B cell (primary cell): Measurements from ENCODE around the gene RCAN3. TPM values are rescaled to one million over a fixed set of nuclear protein-coding genes. Genes with fewer than 3 reads are reported as not detected.

Source experiments
- ATAC-seq: fragments of 200-7000 bp; cut with Tn5 transposase; one replicate; pipeline ENCODE4 v1.10.0; 2021; ENCODE audit warnings: low read depth, mild to moderate bottlenecking, moderate number of reproducible peaks, moderate library complexity
- CTCF ChIA-PET: fragments of 350-600 bp; sonication (Branson Sonifier 250); formaldehyde crosslinking; loops from one replicate; lab custom pipeline; 2021; ENCODE audit warnings: antibody characterized with exemption, inconsistent platforms; lab: Charles Lee
- POLR2A ChIA-PET: fragments of 350-600 bp; sonication (Branson Sonifier 250); formaldehyde crosslinking; loops from one replicate; lab custom pipeline; 2021; ENCODE audit warnings: antibody characterized with exemption; lab: Charles Lee
- DNase-seq: peaks from one replicate; pipeline ENCODE4 v3.0.0; 2013
- H2AFZ ChIP-seq: 2 replicates; pipeline ENCODE4 v1.6.1; 2012; ENCODE audit warnings: mild to moderate bottlenecking, low read depth, low read length; ENCODE audit not compliant: insufficient read depth, poor library complexity, severe bottlenecking
- H3K27ac ChIP-seq, 2 donors: 1 replicate in 1 of 2; 2 replicates in 1 of 2; pipeline ENCODE4 v1.5.1; 2012 to 2013; ENCODE audit warnings: low read length in 2 of 2, mild to moderate bottlenecking in 2 of 2, moderate library complexity in 1 of 2
- H3K27me3 ChIP-seq, 4 experiments: fragments of 200-600 bp in 1 of 4; sonication (generic) in 1 of 4; replicated peaks in 1 of 4; 1 replicate in 2 of 4; 2 replicates in 2 of 4; pipeline versions ENCODE4 v1.6.1 to v1.7.0; 2013 to 2016; ENCODE audit warnings: low read length in 3 of 4, mild to moderate bottlenecking in 2 of 4, mixed read lengths in 1 of 4, moderate library complexity in 1 of 4; ENCODE audit not compliant: insufficient read depth in 4 of 4, control insufficient read depth in 3 of 4; ENCODE audit errors: control extremely low read depth in 1 of 4
- H3K36me3 ChIP-seq, 2 experiments: replicated peaks in 1 of 2; 1 replicate in 1 of 2; 2 replicates in 1 of 2; pipeline versions ENCODE4 v1.6.1 to v1.7.1; 2013; ENCODE audit warnings: low read length in 1 of 2; ENCODE audit not compliant: insufficient read depth in 2 of 2, control insufficient read depth in 1 of 2; ENCODE audit errors: control extremely low read depth in 1 of 2, extremely low read depth in 1 of 2
- H3K4me1 ChIP-seq, 2 donors: fragments of 200-600 bp in 1 of 2; sonication (generic) in 1 of 2; 1 replicate in 1 of 2; 2 replicates in 1 of 2; pipeline versions ENCODE4 v1.5.1 to v1.6.1; 2013 to 2017; ENCODE audit warnings: low read length in 2 of 2; ENCODE audit not compliant: control insufficient read depth in 2 of 2, insufficient read depth in 2 of 2
- H3K4me2 ChIP-seq: replicated peaks from 2 replicates; pipeline ENCODE3; 2012; ENCODE audit warnings: mild to moderate bottlenecking, low read depth, low read length; ENCODE audit not compliant: poor library complexity, severe bottlenecking
- H3K4me3 ChIP-seq, 5 experiments: fragments of 200-600 bp in 1 of 5; sonication (generic) in 1 of 5; 1 replicate in 3 of 5; 2 replicates in 2 of 5; pipeline versions ENCODE4 v1.5.1 to v1.7.0; 2011 to 2016; ENCODE audit warnings: low read length in 4 of 5, mild to moderate bottlenecking in 4 of 5, low read depth in 2 of 5, control low read depth in 1 of 5, moderate library complexity in 1 of 5; ENCODE audit not compliant: insufficient read depth in 1 of 5; ENCODE audit errors: control extremely low read depth in 1 of 5, extremely low read depth in 1 of 5
- H3K79me2 ChIP-seq: fragments of 200-600 bp; sonication (generic); one replicate; pipeline ENCODE4 v1.6.0; 2016; ENCODE audit warnings: low read length; ENCODE audit not compliant: control insufficient read depth, insufficient read depth
- H3K9ac ChIP-seq: fragments of 200-600 bp; sonication (generic); 2 replicates; pipeline ENCODE4 v1.6.1; 2017; ENCODE audit warnings: mild to moderate bottlenecking, low read length, moderate library complexity
- H3K9me3 ChIP-seq, 3 donors: one replicate each; pipeline versions ENCODE4 v1.6.1 to v1.7.1; 2013; ENCODE audit warnings: low read length in 2 of 3; ENCODE audit not compliant: control insufficient read depth in 2 of 3, insufficient read depth in 1 of 3; ENCODE audit errors: control extremely low read depth in 1 of 3
- H4K20me1 ChIP-seq: 2 replicates; pipeline ENCODE4 v1.6.0; 2012; ENCODE audit warnings: mild to moderate bottlenecking, low read length; ENCODE audit not compliant: insufficient read depth, control insufficient read depth, poor library complexity, severe bottlenecking
- H3K27ac Mint-ChIP-seq: one replicate; pipeline ENCODE4 v1.8.0; 2021; ENCODE audit warnings: mixed read lengths
- H3K27me3 Mint-ChIP-seq: one replicate; pipeline ENCODE4 v1.8.0; 2021; ENCODE audit warnings: mixed read lengths
- H3K4me1 Mint-ChIP-seq: one replicate; pipeline ENCODE4 v1.8.0; 2021; ENCODE audit warnings: mixed read lengths
- H3K4me3 Mint-ChIP-seq: one replicate; pipeline ENCODE4 v1.8.0; 2021; ENCODE audit warnings: mixed read lengths
- H3K9me3 Mint-ChIP-seq: one replicate; pipeline ENCODE4 v1.8.0; 2022; ENCODE audit warnings: mixed read lengths; ENCODE audit not compliant: insufficient read depth
- CTCF ChIP-seq: fragments of 200-600 bp; IDR thresholded peaks from one replicate; pipeline ENCODE4 v1.8.0; 2022; ENCODE audit warnings: antibody characterized with exemption, mild to moderate bottlenecking
- EZH2 ChIP-seq: IDR thresholded peaks from 2 replicates; pipeline ENCODE4 v1.6.1; 2012; ENCODE audit warnings: borderline replicate concordance, low read depth, mild to moderate bottlenecking, moderate library complexity, low read length; ENCODE audit not compliant: insufficient read depth, poor library complexity, severe bottlenecking
- whole genome bisulfite sequencing: methylation state at CpG from one replicate; pipeline ENCODE4 v1.1.5; 2013; ENCODE audit warnings: missing lambda C conversion rate; ENCODE audit not compliant: insufficient coverage; 5-methylcytosine and 5-hydroxymethylcytosine counted together
- intact Hi-C: fragments of 100-400 bp; cut with micrococcal nuclease; formaldehyde crosslinking; loops from one replicate; pipeline ENCODE4 v1.10.0; 2022
- polyA plus RNA-seq: library from polyadenylated mRNA; depleted of rRNA; stranded (reverse); fragments of >200 nt; gene quantifications from 2 replicates; pipeline ENCODE4 v1.2.3, GENCODE V29; 2012
- total RNA-seq, 2 donors: library from RNA; stranded (reverse); fragments of 120-200 nt in 1 of 2; gene quantifications; 1 replicate in 1 of 2; 2 replicates in 1 of 2; pipeline versions ENCODE4 v1.2.3 to v1.2.4, GENCODE V29; 2013 to 2022

Gene RCAN3
- total and polyA plus RNA-seq, 2 donors (not counting 1 experiment from before 2014, with no cell fraction given), result 19.3 to 37.3 TPM

DNA sequence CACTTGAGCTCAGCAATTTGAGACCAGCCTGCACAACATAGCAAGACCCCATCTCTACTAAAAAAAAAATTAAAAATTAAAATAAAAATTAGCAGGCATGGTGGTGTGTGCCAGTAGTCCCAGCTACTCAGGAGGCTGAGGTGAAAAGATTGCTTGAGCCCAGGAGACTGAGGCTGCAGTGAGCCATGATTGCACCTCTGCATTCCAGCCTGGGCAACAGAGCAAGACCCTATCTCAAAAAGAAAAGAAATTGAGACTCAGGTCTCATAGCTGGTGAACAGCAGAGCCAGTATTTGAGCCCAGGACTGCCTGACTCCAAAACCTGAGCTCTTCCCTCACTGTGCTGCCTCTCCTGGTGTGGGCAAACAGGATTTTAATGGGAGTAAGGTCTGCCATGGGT is 28.4 kb upstream of the RCAN3 start:
- Histone ChIP-seq H3K9me3 (no peaks in the 10 kb centered on the region), H3K27ac (no peak overlapping the region), H3K4me3 (no peak overlapping the region), H4K20me1 (no peaks in the 10 kb centered on the region), H3K27me3 (no peaks in the 10 kb centered on the region), H3K4me2 (no peak overlapping the region), H3K9ac (no peak overlapping the region), H3K79me2 (no peaks in the 10 kb centered on the region), H3K4me1 (no peaks in the 10 kb centered on the region), H2AFZ (no peak overlapping the region), H3K36me3 (peaks cover 0 to 1% of the 10 kb centered on the region in 2 experiments)
- Mint-ChIP-seq H3K9me3 (no peaks in the 10 kb centered on the region), H3K4me3 (no peak overlapping the region), H3K27ac (no peak overlapping the region), H3K4me1 (no peaks in the 10 kb centered on the region), H3K27me3 (no peaks in the 10 kb centered on the region)
- intact Hi-C loops, result no loop called here
- ATAC-seq, result no peak
- no peak for TF ChIP-seq CTCF
- TF ChIP-seq EZH2, result no peak
- ChIA-PET POLR2A (interaction anchor here (0.8 kb wide), 1 partner anchor 66 kb away, joined by 3 read pairs; no protein-coding TSS in a partner anchor), CTCF (no interaction called here)
- no peak for DNase-seq

- Mint-ChIP-seq H3K27ac (no peak overlapping the region), H3K4me3 (no peak overlapping the region), H3K27me3 (no peaks in the 10 kb centered on the region), H3K9me3 (no peaks in the 10 kb centered on the region), H3K4me1 (peaks cover 5% of the 10 kb centered on the region)
- Histone ChIP-seq H3K4me2 (no peak overlapping the region), H3K4me3 (no peak overlapping the region), H3K27me3 (no peaks in the 10 kb centered on the region), H3K36me3 (no peaks in the 10 kb centered on the region), H3K27ac (no peak overlapping the region), H3K9ac (no peak overlapping the region), H3K9me3 (no peaks in the 10 kb centered on the region), H3K79me2 (no peaks in the 10 kb centered on the region), H4K20me1 (no peaks in the 10 kb centered on the region), H3K4me1 (peaks cover 1 to 5% of the 10 kb centered on the region in 2 donors), H2AFZ (no peak overlapping the region)
- WGBS, result no CpG with 5 or more reads among the region's 4 CpGs
- intact Hi-C loops, result no loop called here
- ATAC-seq (no peak), DNase-seq (no peak)
- ChIA-PET CTCF (interaction anchor here (2.2 kb wide), 1 partner anchor 111 kb away, joined by 8 read pairs; no protein-coding TSS in a partner anchor), POLR2A (no interaction called here)
- TF ChIP-seq CTCF (no peak), EZH2 (no peak)
Measured at GRCh38 chr1:24475700-24476099, 26.9 kb upstream of the RCAN3 start.
